Neural progenitor cell (in vitro differentiated cells): Measurements from ENCODE around the gene HUNK.

Experiments used
- CTCF ChIP-seq: fragments of 200-600 bp; sonication (generic); IDR thresholded peaks from 2 replicates; pipeline ENCODE4 v1.5.1; 2017; ENCODE audit warnings: antibody characterized with exemption, mild to moderate bottlenecking
- EZH2 ChIP-seq: fragments of 200-600 bp; sonication (generic); IDR thresholded peaks from 2 replicates; pipeline ENCODE4 v1.6.1; 2017; ENCODE audit warnings: antibody characterized with exemption, mild to moderate bottlenecking, moderate library complexity
- EZH2phosphoT487 ChIP-seq: fragments of 200-600 bp; sonication (generic); IDR thresholded peaks from 2 replicates; pipeline ENCODE4 v1.6.1; 2017; ENCODE audit warnings: antibody characterized with exemption

GRCh38 chr21:31959881-31960280 lies 87.1 kb downstream of the HUNK start:
- TF ChIP-seq CTCF (no peak), EZH2 (no peak), EZH2phosphoT487 (no peak)
